ENCODE results near the gene MSANTD1.

The MSANTD1 gene

DNA sequence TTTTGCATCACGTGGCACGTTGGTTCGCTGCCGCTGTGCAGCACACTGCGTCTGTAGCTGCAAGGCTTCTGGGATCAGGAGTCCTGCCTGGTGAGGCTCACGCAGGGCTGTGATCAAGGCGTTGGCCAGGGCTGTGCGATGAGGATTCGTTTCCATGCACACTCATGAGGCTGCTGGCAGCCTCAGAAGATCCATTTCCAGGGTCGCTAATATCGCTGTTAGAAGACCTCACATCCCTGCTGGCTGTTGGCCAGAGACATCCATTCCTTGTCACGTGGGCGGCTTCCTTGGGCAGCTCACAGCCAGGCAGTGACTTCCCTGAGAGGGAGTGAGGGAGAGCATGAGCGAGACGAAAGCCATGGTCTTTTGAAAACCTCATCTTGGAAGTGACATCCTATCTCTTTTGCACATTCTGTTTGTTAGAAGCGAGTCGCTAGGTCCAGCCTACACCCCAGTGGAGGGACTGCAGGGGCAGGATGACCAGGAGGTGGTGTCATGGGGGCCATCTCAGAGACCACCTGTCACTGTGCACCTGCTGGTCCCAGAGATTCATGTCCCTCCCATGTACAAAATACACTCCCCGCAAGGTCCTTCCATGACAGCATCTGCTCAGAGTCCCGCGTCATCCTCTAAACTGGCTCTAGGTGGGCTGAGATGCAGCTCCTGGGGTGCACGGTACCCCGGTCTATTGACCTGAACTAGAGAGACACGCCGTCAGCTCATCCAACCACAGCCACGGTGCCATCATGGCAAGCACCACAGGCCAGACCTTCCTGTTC lies 56.1 kb downstream of the MSANTD1 start:
- DNase-seq, result no peak

DNA sequence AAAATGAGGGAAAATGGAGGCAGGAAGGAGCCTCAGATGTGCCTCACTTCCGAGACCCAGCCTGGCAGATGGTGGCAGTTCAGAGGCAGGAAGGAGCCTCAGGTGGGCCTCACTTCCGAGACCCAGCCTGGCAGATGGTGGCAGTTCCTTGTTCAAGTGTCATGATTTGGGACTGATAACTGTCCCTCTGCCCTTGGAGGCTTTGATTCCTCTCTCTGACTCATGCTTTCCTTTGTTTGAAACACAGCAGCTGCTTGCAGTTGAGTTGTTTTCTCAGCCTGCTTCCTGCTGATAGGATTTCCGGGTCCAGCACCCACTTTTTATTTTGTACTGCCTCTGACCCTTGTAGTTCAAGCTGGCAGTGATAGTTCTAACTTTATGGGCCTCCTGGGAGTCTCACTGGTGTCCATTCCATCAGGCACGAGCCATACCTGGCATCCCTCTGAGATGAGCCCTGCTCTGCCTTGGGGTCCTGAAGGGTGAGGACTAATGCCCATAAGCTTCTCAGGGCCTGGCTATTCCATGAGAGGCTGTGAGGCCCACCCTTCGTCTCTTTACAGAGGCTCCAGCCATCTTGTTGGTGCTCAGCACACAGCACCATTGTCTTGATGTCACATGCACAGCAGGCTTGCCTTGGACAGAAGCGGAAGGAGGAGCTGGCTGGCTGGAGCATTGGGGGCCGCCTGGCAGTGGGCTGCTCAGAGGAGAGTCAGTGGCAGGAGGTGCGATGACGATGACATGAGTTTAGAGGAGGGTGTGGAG lies 56.8 kb downstream of the MSANTD1 start:
- DNase-seq, result peak; percentile 50
